ENCODE measurements around the gene SCAMP5. TPM values are rescaled to one million over a fixed set of nuclear protein-coding genes. Genes with fewer than 3 reads are reported as not detected.

The SCAMP5 gene
- total RNA-seq, 1 experiment from 2014 or later, result 70.1 TPM

- Mint-ChIP-seq H3K27me3 (ENCODE audit: low read depth) (peaks cover 5% of the 10 kb centered on the region), H3K4me3 (no peak overlapping the region), H3K27ac (peak overlapping the region; percentile 36), H3K36me3 (no peaks in the 10 kb centered on the region), H3K4me1 (peaks cover 36% of the 10 kb centered on the region), H3K9me3 (no peaks in the 10 kb centered on the region)
- TF ChIP-seq ZNF121 (CRISPR knock-in tag; IDR thresholded peaks at IDR 0.05), result 0 out of 2 replicates have a peak, but pooled peaks have one; percentile 11
- peak; percentile 39; the same call in 1 of the 2 replicates for TF ChIP-seq ERG (CRISPR knock-in tag; IDR thresholded peaks at IDR 0.05)
- TF ChIP-seq CTCF (IDR thresholded peaks at IDR 0.05), result peak; percentile 95
- TF ChIP-seq FOXK1 (CRISPR knock-in tag; IDR thresholded peaks at IDR 0.05), result 0 out of 2 replicates have a peak, but pooled peaks have one; percentile 23
- no peak for TF ChIP-seq ARID4B (CRISPR knock-in tag; IDR thresholded peaks at IDR 0.05; ENCODE audit: borderline replicate concordance)
- ChIA-PET CTCF (interaction anchor here (0.5 to 3.5 kb wide), 54 partner anchors 9 to 736 kb away, joined by 3 to 43 read pairs (median 4); partner anchors contain the start of genes C15orf39, COX5A, CPLX3 and FAM219B), POLR2A (interaction anchor here (1.0 kb wide), 4 partner anchors 9 to 190 kb away, joined by 3 to 4 read pairs (median 3); partner anchors contain the start of gene COX5A)
- DNase-seq (ENCODE audit: low spot score) (peak; percentile 94), ATAC-seq (peak; percentile 79)
These were observed 45.1 kb upstream of the SCAMP5 start for GRCh38 chr15:74950078-74950908.

GRCh38 chr15:74951006-74951405 is 44.4 kb upstream of the SCAMP5 start:
- peaks cover 41% of the 10 kb centered on the region for H3K4me1 Mint-ChIP-seq
- ATAC-seq, result peak; percentile 6
- H3K9me3 Mint-ChIP-seq, result no peaks in the 10 kb centered on the region
- H3K36me3 Mint-ChIP-seq, result no peaks in the 10 kb centered on the region
- no peak for DNase-seq (ENCODE audit: low spot score)
- peaks cover 12% of the 10 kb centered on the region for H3K27me3 Mint-ChIP-seq (ENCODE audit: low read depth)
- H3K4me3 Mint-ChIP-seq, result no peak overlapping the region; the same call in 1 of the 2 replicates
- ChIA-PET CTCF (interaction anchor here (0.5 to 3.5 kb wide), 50 partner anchors 8 to 735 kb away, joined by 3 to 43 read pairs (median 4); partner anchors contain the start of genes COX5A, CPLX3, FAM219B and LMAN1L), POLR2A (interaction anchor here (1.0 kb wide), 2 partner anchors 8 to 13 kb away, joined by 3 to 4 read pairs; partner anchors contain the start of gene COX5A)
- TF ChIP-seq FOXP1 (CRISPR knock-in tag; IDR thresholded peaks at IDR 0.05; ENCODE audit: borderline replicate concordance) (peak; percentile 41; the same call in 1 of the 2 replicates), ZNF425 (CRISPR knock-in tag; conservative IDR thresholded peaks at IDR 0.05) (no peak)
- H3K27ac Mint-ChIP-seq, result peak overlapping the region; percentile 35

- ChIA-PET CTCF (interaction anchor here (1.0 to 4.0 kb wide), 7 partner anchors 12 to 413 kb away, joined by 3 to 24 read pairs (median 3); no protein-coding TSS in a partner anchor), POLR2A (no interaction called here)
- H3K27ac Mint-ChIP-seq, result no peak overlapping the region
- DNase-seq (ENCODE audit: low spot score), result no peak
- H3K4me3 Mint-ChIP-seq, result peak overlapping the region; percentile 86
- ATAC-seq, result no peak
- H3K4me1 Mint-ChIP-seq, result peaks cover 47% of the 10 kb centered on the region
- H3K27me3 Mint-ChIP-seq (ENCODE audit: low read depth), result peaks cover 35% of the 10 kb centered on the region
- no peaks in the 10 kb centered on the region for H3K36me3 Mint-ChIP-seq
- no peaks in the 10 kb centered on the region for H3K9me3 Mint-ChIP-seq
- TF ChIP-seq IRF1 (CRISPR knock-in tag; IDR thresholded peaks at IDR 0.05) (no peak), PRRX2 (CRISPR knock-in tag; IDR thresholded peaks at IDR 0.05) (no peak), ZNF512 (CRISPR knock-in tag; IDR thresholded peaks at IDR 0.05; ENCODE audit: borderline replicate concordance) (no peak), IRF2 (CRISPR knock-in tag; IDR thresholded peaks at IDR 0.05; ENCODE audit: borderline replicate concordance, low read depth) (no peak), SMAD4 (CRISPR knock-in tag; IDR thresholded peaks at IDR 0.05) (no peak)
These were observed 40.8 kb upstream of the SCAMP5 start for GRCh38 chr15:74954515-74954914.

All from WTC11 (cell line).